HepG2 (cell line): Measurements from ENCODE around the gene OR2AT4. TPM values are rescaled to one million over a fixed set of nuclear protein-coding genes. Genes with fewer than 3 reads are reported as not detected.

Source experiments
- CBX2 ChIP-seq, 2 experiments: fragments of 200-600 bp in 1 of 2; sonication (generic); formaldehyde crosslinking in 1 of 2; IDR thresholded peaks; 2 replicates each; pipeline versions ENCODE4 v1.7.0 to v1.8.1; 2018 to 2022; ENCODE audit warnings: low read depth in 2 of 2, low read length in 1 of 2, mild to moderate bottlenecking in 1 of 2, missing genetic modification reagents in 1 of 2
- EZH2 ChIP-seq: conservative IDR thresholded peaks from 2 replicates; pipeline ENCODE4 v1.6.1; 2012; ENCODE audit warnings: mild to moderate bottlenecking, low read depth, low read length, moderate library complexity
- GATA4 ChIP-seq: sonication (generic); IDR thresholded peaks from 2 replicates; pipeline ENCODE4 v1.6.1; 2016; ENCODE audit warnings: antibody characterized with exemption, low read depth, borderline replicate concordance
- HES4 ChIP-seq: sonication (generic); formaldehyde crosslinking; IDR thresholded peaks from 2 replicates; pipeline ENCODE4 v1.9.0; 2021; ENCODE audit warnings: mild to moderate bottlenecking, missing genetic modification reagents, borderline replicate concordance
- KLF11 ChIP-seq: IDR thresholded peaks from 2 replicates; pipeline ENCODE4 v1.6.1; 2016; ENCODE audit warnings: missing compliant biosample characterization
- KLF16 ChIP-seq, 2 experiments: sonication (generic) in 1 of 2; formaldehyde crosslinking in 1 of 2; IDR thresholded peaks; 2 replicates each; pipeline versions ENCODE4 v1.6.1 to v1.8.0; 2016 to 2023; ENCODE audit warnings: missing genetic modification reagents in 2 of 2, missing compliant biosample characterization in 1 of 2
- NAIF1 ChIP-seq: sonication (generic); formaldehyde crosslinking; IDR thresholded peaks from 2 replicates; pipeline ENCODE4 v1.5.0; 2020; ENCODE audit warnings: mild to moderate bottlenecking, missing genetic modification reagents, borderline replicate concordance
- NONO ChIP-seq, 2 experiments: fragments of 450-650 bp in 1 of 2; sonication (generic) in 1 of 2; formaldehyde crosslinking in 1 of 2; IDR thresholded peaks in 1 of 2; conservative IDR thresholded peaks in 1 of 2; 2 replicates each; pipeline versions ENCODE4 v1.6.1 to v1.8.0; 2017 to 2022; ENCODE audit warnings: mild to moderate bottlenecking in 1 of 2, missing genetic modification reagents in 1 of 2, moderate library complexity in 1 of 2
- ONECUT2 ChIP-seq: sonication (generic); formaldehyde crosslinking; IDR thresholded peaks from 2 replicates; pipeline ENCODE4 v1.4.0; 2020; ENCODE audit warnings: missing genetic modification reagents
- SAFB2 ChIP-seq: sonication (generic); formaldehyde crosslinking; IDR thresholded peaks from 2 replicates; pipeline ENCODE4 v1.5.1; 2020; ENCODE audit warnings: missing genetic modification reagents, low read depth, mild to moderate bottlenecking, borderline replicate concordance
- SRSF1 ChIP-seq: fragments of 200-400 bp; formaldehyde crosslinking; optimal IDR thresholded peaks from 2 replicates; pipeline ENCODE3; 2017; ENCODE audit warnings: mild to moderate bottlenecking, low read depth, low read length, moderate library complexity
- U2AF1 ChIP-seq: fragments of 200-400 bp; formaldehyde crosslinking; optimal IDR thresholded peaks from 2 replicates; pipeline ENCODE3; 2017; ENCODE audit warnings: mild to moderate bottlenecking, low read depth, low read length
- ZMYM4 ChIP-seq: sonication (generic); formaldehyde crosslinking; IDR thresholded peaks from 2 replicates; pipeline ENCODE4 v1.8.1; 2023; ENCODE audit warnings: mild to moderate bottlenecking, missing genetic modification reagents
- polyA plus RNA-seq, 8 experiments: library from polyadenylated mRNA; depleted of rRNA in 3 of 8; stranded (reverse) in 7 of 8; unstranded in 1 of 8; fragments of >200 nt; fragmentation: Illumina TruSeq in 4 of 8; extraction: Trizol in 4 of 8; gene quantifications; 2 replicates each; pipeline versions ENCODE4 v1.2.1 to v1.2.3, GENCODE V29; 2011 to 2016; ENCODE audit warnings: low read depth in 4 of 8, missing spikeins in 1 of 8, mixed read lengths in 1 of 8; ENCODE audit not compliant: insufficient read depth in 1 of 8
- total RNA-seq, 5 experiments: library from RNA; depleted of rRNA; stranded (reverse); fragments of >200 nt; fragmentation: Illumina TruSeq; extraction: Trizol; gene quantifications; 2 replicates each; pipeline ENCODE4 v1.2.3, GENCODE V29; 2016; ENCODE audit warnings: low read depth in 1 of 5
- TF ChIP-seq, protein P1 (sequence below), 2 experiments: sonication (generic) in 1 of 2; formaldehyde crosslinking in 1 of 2; IDR thresholded peaks; 2 replicates each; pipeline versions ENCODE4 v1.6.1 to v1.9.0; 2014 to 2022; ENCODE audit warnings: antibody characterized with exemption in 1 of 2, borderline replicate concordance in 1 of 2, inconsistent platforms in 1 of 2, low read depth in 1 of 2, missing genetic modification reagents in 1 of 2
- TF ChIP-seq, protein P2 (sequence below): sonication (generic); formaldehyde crosslinking; IDR thresholded peaks from 2 replicates; pipeline ENCODE4 v1.4.0; 2020; ENCODE audit warnings: missing genetic modification reagents, mild to moderate bottlenecking, borderline replicate concordance
- TF ChIP-seq, protein P3 (sequence below): sonication (generic); formaldehyde crosslinking; IDR thresholded peaks from 2 replicates; pipeline ENCODE4 v1.4.0; 2020; ENCODE audit warnings: missing genetic modification reagents, low read depth, mild to moderate bottlenecking, borderline replicate concordance
- TF ChIP-seq, protein P4 (sequence below): sonication (generic); formaldehyde crosslinking; IDR thresholded peaks from 2 replicates; pipeline ENCODE4 v1.5.0; 2020; ENCODE audit warnings: mild to moderate bottlenecking, low read depth, missing genetic modification reagents, borderline replicate concordance

OR2AT4 gene
- total and polyA plus RNA-seq, 2 of the 13 experiments (the other 11 are each of a cell fraction or from before 2014, with no cell fraction given), result not detected

DNA sequence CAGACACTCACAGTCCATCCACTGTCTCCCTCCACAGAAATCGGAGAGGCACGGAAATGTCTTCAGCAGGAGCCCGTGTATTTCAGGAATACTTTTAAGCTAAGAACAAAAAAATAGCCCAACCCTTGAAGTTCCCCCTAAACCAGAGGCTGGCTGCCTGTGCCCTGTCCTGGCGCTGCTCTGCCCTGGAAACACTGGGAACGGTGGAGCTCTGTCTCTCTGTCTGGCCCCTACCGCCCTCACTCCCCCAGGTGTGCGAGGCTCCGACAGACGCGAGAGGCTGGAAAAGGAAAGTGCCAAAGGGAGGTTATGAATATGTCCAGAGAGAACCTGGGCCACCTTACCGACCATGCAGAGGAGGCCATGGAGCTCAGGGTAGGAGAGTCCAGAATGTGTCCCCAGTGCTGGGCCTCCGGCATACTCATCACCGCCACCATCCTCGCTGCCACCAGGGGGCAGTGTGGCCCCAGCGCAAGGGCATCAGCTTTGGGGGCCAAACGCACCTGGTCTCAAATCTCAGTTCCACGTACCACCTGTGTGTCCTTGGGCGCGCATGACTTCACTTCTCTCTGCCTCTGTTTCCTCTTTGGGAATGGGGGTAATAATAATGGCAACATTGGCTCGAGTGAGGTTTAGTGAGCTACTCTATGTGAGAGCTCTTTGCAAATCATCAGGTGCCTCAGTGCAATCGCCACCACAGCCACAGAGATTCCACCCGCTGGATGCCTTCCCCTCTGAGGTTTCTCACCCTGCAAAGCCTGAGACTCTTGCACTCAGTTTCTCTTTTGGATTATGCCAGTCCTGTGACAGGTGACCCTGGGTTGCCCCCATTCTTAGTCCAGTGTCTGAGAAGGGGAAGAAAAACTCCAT lies 43.8 kb upstream of the OR2AT4 start (continued):
- no peak for TF ChIP-seq KLF16 (CRISPR knock-in tag; IDR thresholded peaks at IDR 0.05)
- no peak for TF ChIP-seq EZH2
- TF ChIP-seq SRSF1, result no peak
- TF ChIP-seq, protein P1, sequence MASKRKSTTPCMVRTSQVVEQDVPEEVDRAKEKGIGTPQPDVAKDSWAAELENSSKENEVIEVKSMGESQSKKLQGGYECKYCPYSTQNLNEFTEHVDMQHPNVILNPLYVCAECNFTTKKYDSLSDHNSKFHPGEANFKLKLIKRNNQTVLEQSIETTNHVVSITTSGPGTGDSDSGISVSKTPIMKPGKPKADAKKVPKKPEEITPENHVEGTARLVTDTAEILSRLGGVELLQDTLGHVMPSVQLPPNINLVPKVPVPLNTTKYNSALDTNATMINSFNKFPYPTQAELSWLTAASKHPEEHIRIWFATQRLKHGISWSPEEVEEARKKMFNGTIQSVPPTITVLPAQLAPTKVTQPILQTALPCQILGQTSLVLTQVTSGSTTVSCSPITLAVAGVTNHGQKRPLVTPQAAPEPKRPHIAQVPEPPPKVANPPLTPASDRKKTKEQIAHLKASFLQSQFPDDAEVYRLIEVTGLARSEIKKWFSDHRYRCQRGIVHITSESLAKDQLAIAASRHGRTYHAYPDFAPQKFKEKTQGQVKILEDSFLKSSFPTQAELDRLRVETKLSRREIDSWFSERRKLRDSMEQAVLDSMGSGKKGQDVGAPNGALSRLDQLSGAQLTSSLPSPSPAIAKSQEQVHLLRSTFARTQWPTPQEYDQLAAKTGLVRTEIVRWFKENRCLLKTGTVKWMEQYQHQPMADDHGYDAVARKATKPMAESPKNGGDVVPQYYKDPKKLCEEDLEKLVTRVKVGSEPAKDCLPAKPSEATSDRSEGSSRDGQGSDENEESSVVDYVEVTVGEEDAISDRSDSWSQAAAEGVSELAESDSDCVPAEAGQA (IDR thresholded peaks at IDR 0.05; ENCODE audit: low read depth), result no peak
- TF ChIP-seq, protein P1 (CRISPR knock-in tag; IDR thresholded peaks at IDR 0.05; ENCODE audit: borderline replicate concordance), result no peak
- TF ChIP-seq ZMYM4 (CRISPR knock-in tag), result no peak
- TF ChIP-seq NONO (IDR thresholded peaks at IDR 0.05), result no peak
- TF ChIP-seq NONO (CRISPR knock-in tag; conservative IDR thresholded peaks at IDR 0.05), result no peak
- TF ChIP-seq GATA4, result no peak
- TF ChIP-seq KLF11, result no peak
- TF ChIP-seq NAIF1, result no peak
- TF ChIP-seq U2AF1, result no peak
- TF ChIP-seq ONECUT2 (CRISPR knock-in tag), result no peak
- TF ChIP-seq CBX2 (IDR thresholded peaks at IDR 0.05; ENCODE audit: low read depth, low read length), result no peak
- no peak for TF ChIP-seq CBX2 (CRISPR knock-in tag; IDR thresholded peaks at IDR 0.05; ENCODE audit: low read depth)
- TF ChIP-seq HES4 (CRISPR knock-in tag), result no peak
- TF ChIP-seq, protein P2, sequence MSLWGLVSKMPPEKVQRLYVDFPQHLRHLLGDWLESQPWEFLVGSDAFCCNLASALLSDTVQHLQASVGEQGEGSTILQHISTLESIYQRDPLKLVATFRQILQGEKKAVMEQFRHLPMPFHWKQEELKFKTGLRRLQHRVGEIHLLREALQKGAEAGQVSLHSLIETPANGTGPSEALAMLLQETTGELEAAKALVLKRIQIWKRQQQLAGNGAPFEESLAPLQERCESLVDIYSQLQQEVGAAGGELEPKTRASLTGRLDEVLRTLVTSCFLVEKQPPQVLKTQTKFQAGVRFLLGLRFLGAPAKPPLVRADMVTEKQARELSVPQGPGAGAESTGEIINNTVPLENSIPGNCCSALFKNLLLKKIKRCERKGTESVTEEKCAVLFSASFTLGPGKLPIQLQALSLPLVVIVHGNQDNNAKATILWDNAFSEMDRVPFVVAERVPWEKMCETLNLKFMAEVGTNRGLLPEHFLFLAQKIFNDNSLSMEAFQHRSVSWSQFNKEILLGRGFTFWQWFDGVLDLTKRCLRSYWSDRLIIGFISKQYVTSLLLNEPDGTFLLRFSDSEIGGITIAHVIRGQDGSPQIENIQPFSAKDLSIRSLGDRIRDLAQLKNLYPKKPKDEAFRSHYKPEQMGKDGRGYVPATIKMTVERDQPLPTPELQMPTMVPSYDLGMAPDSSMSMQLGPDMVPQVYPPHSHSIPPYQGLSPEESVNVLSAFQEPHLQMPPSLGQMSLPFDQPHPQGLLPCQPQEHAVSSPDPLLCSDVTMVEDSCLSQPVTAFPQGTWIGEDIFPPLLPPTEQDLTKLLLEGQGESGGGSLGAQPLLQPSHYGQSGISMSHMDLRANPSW (CRISPR knock-in tag), result no peak
- TF ChIP-seq, protein P3, sequence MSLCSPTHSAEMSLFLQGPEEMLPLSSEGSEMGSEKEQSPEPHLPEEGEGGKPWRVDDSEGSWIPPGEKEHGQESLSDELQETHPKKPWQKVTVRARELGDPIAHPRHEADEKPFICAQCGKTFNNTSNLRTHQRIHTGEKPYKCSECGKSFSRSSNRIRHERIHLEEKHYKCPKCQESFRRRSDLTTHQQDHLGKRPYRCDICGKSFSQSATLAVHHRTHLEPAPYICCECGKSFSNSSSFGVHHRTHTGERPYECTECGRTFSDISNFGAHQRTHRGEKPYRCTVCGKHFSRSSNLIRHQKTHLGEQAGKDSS (CRISPR knock-in tag), result no peak
- TF ChIP-seq, protein P4, sequence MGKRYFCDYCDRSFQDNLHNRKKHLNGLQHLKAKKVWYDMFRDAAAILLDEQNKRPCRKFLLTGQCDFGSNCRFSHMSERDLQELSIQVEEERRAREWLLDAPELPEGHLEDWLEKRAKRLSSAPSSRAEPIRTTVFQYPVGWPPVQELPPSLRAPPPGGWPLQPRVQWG (CRISPR knock-in tag), result no peak
- no peak for TF ChIP-seq SAFB2 (CRISPR knock-in tag)
